ENCODE measurements around the gene DIS3L2. TPM values are rescaled to one million over a fixed set of nuclear protein-coding genes. Genes with fewer than 3 reads are reported as not detected.

Gene DIS3L2
- total RNA-seq, 1 donor from 2014 or later: 32.2 TPM

- no peak for TF ChIP-seq CTCF (IDR thresholded peaks at IDR 0.05)
- no peak for TF ChIP-seq POLR2AphosphoS5 (IDR thresholded peaks at IDR 0.05; ENCODE audit: insufficient read depth in 1 of 2, low read depth in 1 of 2)
- no peak for TF ChIP-seq POLR2A (IDR thresholded peaks at IDR 0.05)
- Histone ChIP-seq H3K9me3 (no peaks in the 10 kb centered on the region), H3K4me1 (peaks cover 10% of the 10 kb centered on the region), H3K36me3 (peaks cover 0 to 12% of the 10 kb centered on the region in 2 donors), H3K4me3 (no peak overlapping the region), H3K27ac (no peak overlapping the region), H3K27me3 (no peaks in the 10 kb centered on the region)
- DNase-seq (ENCODE audit: extremely low spot score in 2 of 2): no peak
- intact Hi-C loops (cut with DNase I): no loop called here
These were observed 52.3 kb downstream of the DIS3L2 start for GRCh38 chr2:232013701-232014353.

- no peak overlapping the region for H3K4me3 ChIP-seq
- H3K4me1 ChIP-seq: peaks cover 10% of the 10 kb centered on the region
- no peak for DNase-seq (ENCODE audit: extremely low spot score in 2 of 2)
- no peaks in the 10 kb centered on the region for H3K9me3 ChIP-seq
- intact Hi-C loops (cut with DNase I): no loop called here
- TF ChIP-seq CTCF (IDR thresholded peaks at IDR 0.05) (no peak), POLR2AphosphoS5 (IDR thresholded peaks at IDR 0.05; ENCODE audit: insufficient read depth in 1 of 2, low read depth in 1 of 2) (no peak), POLR2A (IDR thresholded peaks at IDR 0.05) (no peak)
- peaks cover 0 to 18% of the 10 kb centered on the region in 2 donors for H3K36me3 ChIP-seq
- no peak overlapping the region for H3K27ac ChIP-seq
- H3K27me3 ChIP-seq: no peaks in the 10 kb centered on the region
These were observed 53.2 kb downstream of the DIS3L2 start for GRCh38 chr2:232014681-232015080.

GRCh38 chr2:232018181-232018580 is 56.7 kb downstream of the DIS3L2 start:
- Histone ChIP-seq H3K9me3 (no peaks in the 10 kb centered on the region), H3K4me3 (no peak overlapping the region)

GRCh38 chr2:232022718-232023117 is 61.2 kb downstream of the DIS3L2 start:
- peaks cover 0 to 25% of the 10 kb centered on the region in 2 donors for H3K36me3 ChIP-seq
- no peak for DNase-seq (ENCODE audit: extremely low spot score in 2 of 2)
- H3K27ac ChIP-seq: no peak overlapping the region
- no peaks in the 10 kb centered on the region for H3K9me3 ChIP-seq
- intact Hi-C loops (cut with DNase I): no loop called here
- no peak for TF ChIP-seq POLR2AphosphoS5 (IDR thresholded peaks at IDR 0.05; ENCODE audit: insufficient read depth in 1 of 2, low read depth in 1 of 2)
- no peak for TF ChIP-seq CTCF (IDR thresholded peaks at IDR 0.05)
- TF ChIP-seq POLR2A (IDR thresholded peaks at IDR 0.05): no peak
- no peak overlapping the region for H3K4me3 ChIP-seq
- no peaks in the 10 kb centered on the region for H3K4me1 ChIP-seq
- H3K27me3 ChIP-seq: no peaks in the 10 kb centered on the region

More at GRCh38 chr2:232018181-232018580, 56.7 kb downstream of the DIS3L2 start:
- H3K27me3 ChIP-seq: no peaks in the 10 kb centered on the region
- H3K36me3 ChIP-seq: peaks cover 0 to 25% of the 10 kb centered on the region in 2 donors
- no peak overlapping the region for H3K27ac ChIP-seq
- intact Hi-C loops (cut with DNase I): no loop called here
- DNase-seq (ENCODE audit: extremely low spot score in 2 of 2): no peak
- H3K4me1 ChIP-seq: peaks cover 9% of the 10 kb centered on the region
- no peak for TF ChIP-seq POLR2A (IDR thresholded peaks at IDR 0.05)

GRCh38 chr2:232023426-232023825 is 61.9 kb downstream of the DIS3L2 start:
- H3K27ac ChIP-seq: no peak overlapping the region
- peaks cover 3% of the 10 kb centered on the region for H3K4me1 ChIP-seq
- TF ChIP-seq POLR2A (IDR thresholded peaks at IDR 0.05) (no peak), POLR2AphosphoS5 (IDR thresholded peaks at IDR 0.05; ENCODE audit: insufficient read depth in 1 of 2, low read depth in 1 of 2) (no peak), CTCF (IDR thresholded peaks at IDR 0.05) (no peak)
- intact Hi-C loops (cut with DNase I): no loop called here
- H3K4me3 ChIP-seq: no peak overlapping the region
- no peaks in the 10 kb centered on the region for H3K9me3 ChIP-seq
- H3K36me3 ChIP-seq: peaks cover 0 to 25% of the 10 kb centered on the region in 2 donors
- DNase-seq (ENCODE audit: extremely low spot score in 2 of 2): no peak
- no peaks in the 10 kb centered on the region for H3K27me3 ChIP-seq
